Putamen (tissue), 1 donor: ENCODE results near the gene TSPEAR.
"Not testable (repeated sequence)": the region's sequence is repeated elsewhere in the genome, so short reads cannot be mapped to it uniquely, and the experiment has no call there.

Source experiments
- DNase-seq: peaks from one replicate; pipeline ENCODE4 v3.0.0-alpha.2; 2016; ENCODE audit warnings: low spot score

TSPEAR gene

DNA sequence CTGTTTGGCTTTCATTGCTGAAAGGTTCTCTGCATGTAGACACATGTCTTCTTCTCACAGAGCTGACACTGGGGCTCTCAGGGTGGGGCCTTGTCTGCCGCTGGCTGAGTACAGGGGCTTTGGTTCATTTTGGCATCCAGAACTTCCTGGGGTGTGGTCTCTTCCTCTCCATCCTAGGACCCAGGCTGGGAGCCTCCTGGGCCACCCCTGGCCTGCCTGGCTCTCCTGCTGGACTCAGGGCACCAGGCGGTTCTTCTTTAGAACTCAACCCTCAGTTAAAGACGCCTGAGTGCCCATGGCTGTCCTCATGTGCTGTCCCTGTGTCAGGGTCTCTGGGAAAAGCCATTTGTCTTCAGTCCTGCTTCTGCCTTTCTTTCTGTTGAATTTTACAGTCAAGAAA is 125.5 kb downstream of the TSPEAR start:
- DNase-seq = no peak

DNA sequence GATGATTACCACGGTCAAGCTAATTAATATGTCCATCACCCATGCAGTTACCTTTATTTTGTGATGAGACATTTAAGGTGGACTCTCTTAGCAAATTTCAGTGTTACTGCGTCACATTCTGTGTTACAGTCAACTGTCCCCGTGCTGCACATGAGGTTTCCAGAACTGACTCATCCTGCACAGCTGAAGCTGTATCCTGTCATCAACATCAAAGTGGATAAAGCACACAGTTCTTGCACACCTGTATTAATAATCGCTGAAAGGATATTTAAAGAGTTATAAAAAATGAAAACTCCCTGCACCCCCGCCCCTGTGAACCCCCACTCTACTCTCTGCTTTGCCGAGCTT is 127.6 kb downstream of the TSPEAR start:
- DNase-seq = no peak

DNA sequence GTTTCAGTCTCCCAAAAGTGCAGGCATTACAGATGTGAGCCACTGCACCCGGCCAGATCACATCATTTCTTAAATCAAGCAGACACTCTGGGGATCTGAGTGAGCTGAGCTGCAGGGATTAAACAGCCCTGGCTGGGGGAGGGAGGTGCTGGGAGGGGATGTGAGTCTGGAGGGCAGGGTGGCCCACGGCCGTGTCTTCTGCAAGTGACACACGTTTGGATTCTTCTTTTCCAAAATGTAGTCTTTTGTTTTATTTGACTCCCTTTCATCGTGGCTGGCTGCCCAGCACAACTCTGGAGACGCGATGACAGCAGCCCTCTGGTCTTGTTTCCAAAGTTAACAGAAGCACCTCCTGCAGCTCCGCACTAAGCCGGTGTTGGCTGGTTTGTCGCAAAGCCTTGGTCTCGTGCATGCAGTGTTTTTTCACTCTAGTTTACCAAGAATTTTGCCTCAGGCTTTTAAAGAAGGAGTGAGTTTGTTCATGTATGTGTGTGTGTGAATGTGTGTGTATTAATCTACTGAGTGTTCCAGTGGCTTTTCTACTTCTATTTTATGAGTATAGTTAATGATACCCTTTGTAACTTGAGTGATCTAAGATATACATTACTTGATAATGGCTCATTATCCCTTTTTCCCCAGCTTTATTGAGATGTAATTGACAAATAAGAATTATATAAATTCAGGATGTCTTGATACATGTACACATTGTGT is 128.1 kb downstream of the TSPEAR start:
- DNase-seq = no peak

DNA sequence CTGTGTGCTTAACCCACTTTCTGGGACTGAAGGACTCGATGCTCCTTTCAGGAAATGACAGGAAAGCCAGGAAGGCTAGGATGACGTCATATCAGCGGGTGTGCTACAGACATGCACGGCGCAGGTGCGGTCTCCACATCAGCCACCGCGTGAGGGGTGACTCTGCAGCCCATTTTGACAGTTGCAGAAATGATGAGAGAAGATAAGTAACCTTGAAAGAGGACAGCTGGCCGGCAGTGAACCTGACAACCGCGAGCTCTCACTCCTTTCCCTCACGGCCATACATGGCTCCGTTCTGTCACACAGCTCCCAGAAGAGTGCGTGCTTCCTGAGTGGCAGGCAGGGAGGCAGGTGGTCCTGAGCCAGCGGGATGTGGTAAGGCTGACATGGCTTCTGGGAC is 129.3 kb downstream of the TSPEAR start:
- DNase-seq = no peak

DNA sequence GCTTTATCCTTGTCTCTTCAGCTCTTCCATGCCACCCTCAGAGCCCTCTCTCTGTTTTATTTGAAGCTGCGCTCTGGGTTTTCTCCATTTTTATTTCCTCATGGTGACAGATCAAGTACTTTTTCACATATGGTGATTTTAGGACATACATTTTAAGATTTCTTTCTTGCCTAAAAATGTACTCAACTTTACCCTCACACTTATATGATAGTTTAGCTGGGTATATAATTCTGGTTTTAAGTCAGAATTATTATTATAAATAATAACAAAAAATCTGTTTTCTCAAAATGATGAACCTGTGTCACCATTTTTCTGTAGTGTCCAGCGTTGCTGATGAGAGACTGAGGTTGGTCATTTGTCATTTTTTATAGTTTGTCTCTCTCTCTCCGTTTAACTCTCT is 130.2 kb downstream of the TSPEAR start:
- no peak for DNase-seq

DNA sequence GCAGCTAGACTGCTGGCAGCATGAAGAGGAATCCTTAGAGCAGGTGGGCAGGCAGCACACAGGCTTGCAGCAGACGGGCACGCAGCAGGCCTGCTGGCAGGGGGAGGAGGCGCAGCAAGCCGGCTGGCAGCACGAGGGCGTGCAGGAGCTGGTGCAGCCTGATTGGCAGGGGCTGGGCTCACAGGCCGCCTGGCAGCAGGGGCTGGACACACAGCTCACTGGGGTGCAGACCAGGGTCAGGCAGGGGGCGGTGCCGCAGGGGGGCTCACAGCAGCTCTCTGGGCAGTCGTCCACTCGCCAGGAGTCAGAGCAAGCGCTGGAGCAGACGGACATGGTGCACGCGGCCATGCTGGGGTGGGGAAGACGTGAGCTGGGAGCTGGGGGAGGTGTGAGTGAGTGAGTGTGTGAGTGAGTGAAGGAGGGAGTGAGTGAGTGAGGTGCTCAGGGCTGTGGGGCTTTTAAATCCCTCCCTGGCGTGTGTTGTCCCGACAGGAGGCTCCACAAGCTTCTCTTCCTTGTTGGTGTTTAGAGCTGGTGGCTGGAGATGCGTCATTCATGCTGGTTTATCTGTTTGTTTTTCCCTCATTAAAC is 131.0 kb downstream of the TSPEAR start, which contains the start of gene KRTAP10-5:
Gene KRTAP10-5 (minus strand): TSS at position 374 of the 591 bp plus-strand sequence. CDS start 26 bp downstream, at position 348.
- DNase-seq = not testable (repeated sequence)

DNA sequence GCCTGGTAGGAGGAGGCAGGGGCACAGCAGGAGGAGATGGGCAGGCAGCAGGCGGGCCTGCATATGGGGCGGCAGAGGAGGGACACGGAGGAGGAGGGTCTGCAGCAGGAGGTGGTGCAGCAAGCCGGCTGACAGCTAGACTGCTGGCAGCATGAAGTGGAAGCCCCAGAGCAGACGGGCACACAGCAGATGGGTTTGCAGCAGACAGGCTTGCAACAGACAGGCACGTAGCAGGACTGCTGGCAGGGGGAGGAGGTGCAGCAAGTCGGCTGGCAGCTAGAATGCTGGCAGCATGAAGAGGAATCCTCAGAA is 131.6 kb downstream of the TSPEAR start:
- DNase-seq = no peak

DNA sequence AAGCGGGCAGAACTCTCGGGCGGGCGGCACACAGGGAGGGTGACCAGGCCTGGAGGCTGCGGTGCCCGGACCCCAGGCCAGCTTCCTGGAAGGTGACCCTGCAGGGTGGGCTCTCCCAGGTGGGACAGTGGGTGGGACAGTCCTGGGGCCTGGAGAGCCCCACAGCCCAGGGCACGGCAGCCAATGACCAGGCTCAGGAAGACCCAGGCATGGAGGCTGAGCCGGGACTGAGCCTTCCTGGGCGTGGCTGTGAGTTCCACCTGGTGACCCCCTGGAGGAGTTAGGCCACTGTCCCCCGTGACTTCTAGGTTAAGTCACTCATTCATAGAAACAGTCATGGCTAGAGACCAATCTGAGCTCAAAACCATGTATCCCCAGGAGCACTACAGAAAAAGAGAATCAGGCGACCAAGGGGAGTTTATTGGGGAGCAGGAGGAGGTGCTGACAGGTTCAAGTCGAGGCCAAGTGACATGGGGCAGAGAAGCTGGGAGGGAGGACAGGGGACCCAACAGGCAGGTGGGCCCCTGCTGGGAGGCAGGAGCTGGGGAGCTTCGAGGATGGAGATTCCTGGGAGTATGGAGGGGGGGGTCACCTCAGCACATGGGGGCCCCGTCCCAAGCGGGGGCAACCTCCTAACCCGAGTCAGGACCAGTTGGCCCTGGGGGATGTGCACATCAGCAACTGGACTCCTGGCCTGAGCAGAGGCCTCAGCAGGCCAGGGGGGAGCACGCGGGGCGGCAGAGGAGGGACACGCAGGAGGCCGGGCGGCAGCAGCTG is 132.1 kb downstream of the TSPEAR start:
- DNase-seq = no peak

DNA sequence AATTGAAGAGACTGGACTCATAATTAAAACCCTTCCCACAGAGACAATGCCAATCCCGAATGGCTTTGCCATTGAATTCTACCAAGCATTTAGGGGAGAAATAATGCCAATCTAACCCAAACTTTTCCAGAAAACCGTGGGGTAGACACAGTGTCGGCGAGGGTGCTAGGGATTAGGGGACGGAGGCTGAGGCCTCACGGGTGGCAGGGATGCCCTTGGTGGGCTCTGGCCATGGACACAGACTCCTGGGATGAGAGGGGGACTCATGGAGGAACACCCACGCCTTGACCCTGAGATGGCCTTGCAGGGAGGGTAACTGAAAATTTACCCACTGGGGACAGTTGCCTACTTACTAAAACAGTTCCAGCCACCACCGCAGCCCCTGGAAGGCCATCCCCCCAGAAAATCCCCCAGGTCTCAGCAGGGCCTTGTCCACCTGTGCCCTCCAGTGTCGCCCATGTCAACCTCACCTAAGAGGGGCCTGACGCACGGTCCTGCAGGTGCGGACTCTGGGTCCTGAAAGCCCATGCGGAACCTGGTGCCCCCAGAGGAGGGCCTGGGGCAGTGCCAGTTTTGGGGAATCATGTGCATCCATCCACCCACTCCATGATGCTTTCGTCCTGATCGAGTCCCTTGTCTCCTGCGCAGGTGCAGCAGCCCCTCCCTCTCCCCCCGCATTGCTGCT is 132.9 kb downstream of the TSPEAR start:
- no peak for DNase-seq

DNA sequence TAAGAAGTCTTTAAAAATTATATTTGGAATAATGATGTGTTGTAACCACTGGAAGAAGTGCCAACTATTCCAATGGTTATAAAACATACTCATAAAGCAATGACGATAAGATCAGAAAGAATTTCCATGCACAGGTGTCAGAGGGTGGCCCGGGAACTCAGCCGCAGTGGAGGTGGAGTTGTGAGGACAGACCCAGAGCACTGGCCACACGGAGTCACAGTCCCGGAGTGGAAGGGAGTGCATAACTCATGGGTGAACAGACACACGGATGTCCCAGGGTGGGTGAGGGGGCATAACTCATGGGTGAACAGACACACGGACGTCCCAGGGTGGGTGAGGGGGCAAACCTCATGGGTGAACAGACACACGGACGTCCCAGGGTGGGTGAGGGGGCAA is 135.3 kb downstream of the TSPEAR start:
- no peak for DNase-seq

DNA sequence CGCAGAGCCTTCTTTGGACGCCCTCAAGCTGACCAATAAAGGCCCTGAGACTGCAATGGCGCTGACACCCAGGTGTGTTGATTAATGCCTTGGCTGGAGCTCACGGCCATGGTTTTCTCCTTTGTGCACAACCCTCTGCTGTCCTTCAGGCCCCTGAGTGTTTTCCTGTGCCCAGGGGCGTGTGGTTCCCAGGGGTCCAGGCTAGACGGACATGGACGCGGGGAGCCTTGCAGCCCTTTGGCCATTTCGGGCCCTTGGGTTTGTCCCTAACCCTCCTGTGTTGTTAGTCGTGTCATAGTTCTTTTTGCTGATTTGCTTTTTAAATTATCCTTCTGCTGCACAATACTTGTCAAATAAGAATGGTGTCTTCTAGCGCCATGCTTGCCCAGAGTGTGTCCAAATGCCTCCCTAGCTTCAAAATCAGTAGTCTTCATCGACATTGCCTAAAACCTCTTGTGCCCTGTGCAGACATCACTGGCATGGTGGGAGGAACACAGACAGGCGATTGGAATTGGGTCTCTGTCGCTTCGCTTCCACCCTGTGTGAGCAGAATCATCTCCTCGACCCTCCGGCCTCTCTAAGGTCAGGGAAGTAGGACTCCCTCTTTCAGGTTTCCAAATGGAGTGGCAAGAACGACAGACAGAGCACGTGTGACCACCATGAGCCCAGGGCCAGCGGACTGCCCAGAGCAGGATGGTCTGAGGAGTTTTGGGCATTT is 135.9 kb downstream of the TSPEAR start:
- no peak for DNase-seq

DNA sequence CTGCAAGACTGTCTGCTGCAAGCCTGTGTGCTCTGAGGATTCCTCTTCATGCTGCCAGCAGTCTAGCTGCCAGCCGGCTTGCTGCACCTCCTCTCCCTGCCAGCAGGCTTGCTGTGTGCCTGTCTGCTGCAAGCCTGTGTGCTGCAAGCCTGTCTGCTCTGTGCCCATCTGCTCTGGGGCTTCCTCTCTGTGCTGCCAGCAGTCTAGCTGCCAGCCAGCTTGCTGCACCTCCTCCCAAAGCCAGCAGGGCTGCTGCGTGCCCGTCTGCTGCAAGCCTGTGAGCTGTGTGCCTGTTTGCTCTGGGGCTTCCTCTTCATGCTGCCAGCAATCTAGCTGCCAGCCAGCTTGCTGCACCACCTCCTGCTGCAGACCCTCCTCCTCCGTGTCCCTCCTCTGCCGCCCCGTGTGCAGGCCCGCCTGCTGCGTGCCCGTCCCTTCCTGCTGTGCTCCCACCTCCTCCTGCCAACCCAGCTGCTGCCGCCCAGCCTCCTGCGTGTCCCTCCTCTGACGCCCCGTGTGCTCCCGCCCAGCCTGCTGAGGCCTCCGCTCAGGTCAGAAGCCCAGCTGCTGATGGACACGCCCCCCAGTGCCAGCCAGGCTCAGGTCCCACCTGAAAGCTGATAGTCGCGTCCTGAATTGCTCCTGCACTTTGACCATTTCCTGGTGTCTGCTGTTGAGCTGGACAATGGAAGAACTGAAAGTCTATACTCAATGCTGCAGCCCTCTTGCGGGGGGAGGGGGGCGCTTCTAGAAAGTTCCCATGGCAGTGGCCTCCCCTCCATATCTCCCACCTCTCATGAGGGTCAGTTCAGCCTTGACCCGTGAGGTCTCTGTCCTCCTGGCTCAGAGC is 136.7 kb downstream of the TSPEAR start:
- no peak for DNase-seq

DNA sequence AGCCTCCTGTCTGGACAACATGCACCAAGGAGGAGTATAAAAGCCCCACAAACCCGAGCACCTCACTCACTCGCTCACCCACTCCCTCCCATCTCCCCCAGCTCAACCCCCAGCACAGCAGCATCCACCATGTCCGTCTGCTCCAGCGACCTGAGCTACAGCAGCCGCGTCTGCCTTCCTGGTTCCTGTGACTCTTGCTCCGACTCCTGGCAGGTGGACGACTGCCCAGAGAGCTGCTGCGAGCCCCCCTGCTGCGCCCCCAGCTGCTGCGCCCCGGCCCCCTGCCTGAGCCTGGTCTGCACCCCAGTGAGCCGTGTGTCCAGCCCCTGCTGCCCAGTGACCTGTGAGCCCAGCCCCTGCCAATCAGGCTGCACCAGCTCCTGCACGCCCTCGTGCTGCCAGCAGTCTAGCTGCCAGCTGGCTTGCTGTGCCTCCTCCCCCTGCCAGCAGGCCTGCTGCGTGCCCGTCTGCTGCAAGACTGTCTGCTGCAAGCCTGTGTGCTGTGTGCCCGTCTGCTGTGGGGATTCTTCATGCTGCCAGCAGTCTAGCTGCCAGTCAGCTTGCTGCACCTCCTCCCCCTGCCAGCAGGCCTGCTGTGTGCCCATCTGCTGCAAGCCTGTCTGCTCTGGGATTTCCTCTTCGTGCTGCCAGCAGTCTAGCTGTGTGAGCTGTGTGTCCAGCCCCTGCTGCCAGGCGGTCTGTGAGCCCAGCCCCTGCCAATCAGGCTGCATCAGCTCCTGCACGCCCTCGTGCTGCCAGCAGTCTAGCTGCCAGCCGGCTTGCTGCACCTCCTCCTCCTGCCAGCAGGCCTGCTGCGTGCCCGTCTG is 137.5 kb downstream of the TSPEAR start, which contains the start of gene KRTAP10-4:
Gene KRTAP10-4 (plus strand): TSS at position 100 of the 827 bp plus-strand sequence. CDS start 30 bp downstream, at position 130.
- not testable (repeated sequence) for DNase-seq

DNA sequence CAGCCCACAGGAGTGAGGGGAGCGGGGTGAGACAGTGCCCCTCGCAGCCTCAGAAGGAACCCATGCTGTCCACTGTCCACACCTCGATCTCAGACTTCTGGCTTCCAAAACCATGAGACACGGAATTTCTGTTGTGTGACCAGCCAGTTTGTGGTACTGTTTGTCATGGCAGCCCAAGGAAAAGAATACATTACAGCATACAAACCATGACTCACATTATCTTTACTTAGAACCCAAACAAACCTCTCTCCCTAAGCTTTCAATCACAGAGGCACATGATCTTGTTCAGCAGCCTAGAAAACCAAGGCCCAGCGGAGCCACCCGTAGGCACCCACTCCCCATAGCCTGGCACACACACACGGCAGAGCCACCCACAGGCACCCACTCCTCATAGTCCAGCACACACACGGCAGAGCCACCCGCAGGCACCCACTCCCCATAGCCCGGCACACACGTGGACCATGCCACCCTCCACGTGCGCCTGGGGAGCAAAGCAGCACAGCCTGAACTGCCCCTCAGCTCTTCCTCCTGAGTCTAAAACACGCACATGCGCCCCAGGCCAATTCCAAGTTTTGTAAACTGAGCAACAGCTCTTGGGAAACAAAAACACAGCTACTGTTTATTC is 138.3 kb downstream of the TSPEAR start:
- no peak for DNase-seq

DNA sequence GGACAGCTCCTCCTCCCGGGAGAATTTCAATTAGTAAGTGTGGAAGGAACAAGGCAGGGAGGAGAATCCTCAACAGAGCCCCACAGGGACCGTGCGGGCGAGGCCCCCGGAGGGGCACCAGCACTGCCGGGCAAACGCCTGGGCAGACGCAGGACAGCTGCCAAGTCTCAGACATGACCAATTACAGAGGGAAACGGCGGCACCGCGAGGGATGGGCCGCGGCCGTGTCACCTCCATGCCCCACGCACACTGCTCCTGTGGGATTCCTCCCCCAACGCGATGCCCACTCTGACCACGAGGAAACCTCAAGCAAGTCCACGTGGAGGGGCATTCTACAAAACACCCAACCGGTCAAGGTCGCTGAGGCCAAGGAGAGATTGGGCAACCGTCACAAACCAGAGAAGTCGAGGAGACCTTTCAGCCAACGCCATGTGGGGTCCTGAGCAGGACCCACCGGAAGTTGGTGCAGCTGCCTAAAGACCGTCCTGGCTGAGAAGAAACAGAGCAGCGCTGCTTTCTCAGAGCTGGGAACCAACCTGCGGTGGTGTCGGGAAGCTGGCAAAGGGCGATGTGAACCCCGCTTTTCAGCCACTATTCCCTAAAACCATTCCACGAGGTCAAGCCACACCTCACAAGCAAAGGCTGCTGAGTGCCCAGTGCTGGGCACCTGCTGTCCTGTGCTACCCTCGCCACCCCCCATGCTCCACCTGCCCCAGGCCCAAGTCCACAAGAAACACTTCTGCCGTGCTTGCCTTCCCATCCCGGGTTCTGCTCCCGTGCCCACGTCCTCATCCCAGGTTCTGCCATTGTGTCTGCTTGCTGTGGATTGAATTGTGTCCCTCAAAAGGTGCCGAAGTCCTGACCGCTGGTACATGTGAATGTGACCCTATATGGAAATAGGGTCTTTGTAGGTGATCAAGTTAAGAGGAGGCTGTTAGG is 139.3 kb downstream of the TSPEAR start:
- DNase-seq = no peak

DNA sequence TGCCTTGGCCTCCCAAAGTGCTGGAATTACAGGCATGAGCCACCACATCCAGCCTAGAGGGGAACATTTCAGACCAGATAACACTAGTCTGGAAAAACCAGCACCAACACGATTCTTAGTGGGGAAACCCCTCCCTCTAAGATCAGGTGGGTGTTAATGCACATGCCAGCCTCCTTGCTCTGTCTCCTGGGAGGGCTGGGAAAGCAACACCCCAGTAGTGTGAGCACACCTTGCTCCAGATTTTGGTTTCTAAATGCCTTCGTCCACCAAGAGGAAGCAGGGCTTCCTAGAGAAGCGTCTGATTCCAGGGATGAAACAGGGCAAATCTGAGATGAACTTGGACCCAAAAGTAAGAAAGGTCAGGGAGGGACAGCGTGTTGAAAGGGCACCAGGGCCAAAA is 140.1 kb downstream of the TSPEAR start:
- no peak for DNase-seq

DNA sequence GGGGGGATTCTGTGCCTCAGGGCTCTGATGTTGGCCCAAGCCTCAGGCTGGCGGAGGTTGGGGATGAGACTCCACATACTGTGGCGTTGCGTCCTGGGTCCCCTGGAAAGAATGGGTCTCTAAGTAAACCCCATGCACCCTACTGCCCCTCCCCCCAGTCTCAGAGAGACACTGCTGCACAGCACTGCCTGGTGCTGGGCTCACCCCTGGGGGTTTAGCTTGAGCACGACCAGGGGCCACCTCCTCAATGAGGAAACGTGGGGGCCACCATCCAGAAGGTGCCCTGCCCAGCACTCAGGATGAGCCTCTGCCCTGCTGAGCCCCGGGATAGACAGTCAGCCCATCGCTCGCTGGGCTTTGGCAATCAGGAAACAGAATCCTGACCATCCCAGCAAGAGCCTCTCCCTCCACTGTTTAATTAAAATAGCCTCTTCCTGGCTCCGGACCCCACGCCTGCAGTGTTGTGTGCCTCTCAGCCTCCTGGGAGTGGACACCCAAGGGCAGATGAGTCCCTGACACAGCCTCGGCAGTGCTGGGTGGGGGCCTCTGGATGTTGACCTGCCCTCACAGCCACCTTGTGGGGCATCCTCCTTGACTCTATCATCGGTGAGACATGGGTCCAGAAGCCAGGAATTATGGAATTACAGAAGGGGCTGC is 141.4 kb downstream of the TSPEAR start:
- DNase-seq = no peak
